RCC 7860 (cell line): Measurements from ENCODE around the gene CNDP2.
"Not testable (repeated sequence)": the region's sequence is repeated elsewhere in the genome, so short reads cannot be mapped to it uniquely, and the experiment has no call there.

Experiments used
- DNase-seq: peaks from one replicate; pipeline ENCODE4 v3.0.0-alpha.2; 2015; ENCODE audit warnings: low spot score
- FAIRE-seq: peaks from 2 replicates; lab custom pipeline; 2012; peaks lifted over from hg19 to GRCh38; lab: Jason Lieb, UNC

Gene CNDP2

GRCh38 chr18:74515620-74516231 lies 19.6 kb downstream of the CNDP2 start:
- DNase-seq (no peak), FAIRE-seq (no peak)

- FAIRE-seq (no peak), DNase-seq (no peak)
Observed at GRCh38 chr18:74516271-74517235, 20.4 kb downstream of the CNDP2 start.

- DNase-seq (no peak), FAIRE-seq (no peak)
Observed at GRCh38 chr18:74517236-74517630, 21.1 kb downstream of the CNDP2 start.

GRCh38 chr18:74518456-74519295 lies 22.5 kb downstream of the CNDP2 start:
- FAIRE-seq (no peak), DNase-seq (no peak)

GRCh38 chr18:74519320-74520095 lies 23.3 kb downstream of the CNDP2 start:
- DNase-seq (no peak), FAIRE-seq (no peak)

- DNase-seq (no peak), FAIRE-seq (no peak)
Observed at GRCh38 chr18:74520096-74520833, 24.1 kb downstream of the CNDP2 start.

- no peak for DNase-seq
- FAIRE-seq, result no peak
Observed at GRCh38 chr18:74521068-74521725, 25.0 kb downstream of the CNDP2 start.

- DNase-seq, result peak; percentile 23
- peak; percentile 75 for FAIRE-seq
Observed at GRCh38 chr18:74522635-74523548, 26.7 kb downstream of the CNDP2 start.

GRCh38 chr18:74524097-74524496 lies 27.9 kb downstream of the CNDP2 start:
- FAIRE-seq (peak; percentile 61), DNase-seq (peak; percentile 33)

GRCh38 chr18:74524915-74525314 lies 28.8 kb downstream of the CNDP2 start:
- not testable (repeated sequence) for FAIRE-seq, DNase-seq

GRCh38 chr18:74525741-74526140 lies 29.6 kb downstream of the CNDP2 start:
- DNase-seq (no peak), FAIRE-seq (no peak)

GRCh38 chr18:74526488-74526887 lies 30.3 kb downstream of the CNDP2 start:
- DNase-seq (no peak), FAIRE-seq (no peak)

GRCh38 chr18:74528478-74528877 lies 32.3 kb downstream of the CNDP2 start:
- no peak for FAIRE-seq
- DNase-seq, result no peak

- DNase-seq, result no peak
- FAIRE-seq, result no peak
Observed at GRCh38 chr18:74528913-74529312, 32.8 kb downstream of the CNDP2 start.

- DNase-seq (no peak), FAIRE-seq (no peak)
Observed at GRCh38 chr18:74529378-74529777, 33.2 kb downstream of the CNDP2 start.

- no peak for FAIRE-seq
- no peak for DNase-seq
Observed at GRCh38 chr18:74529811-74530583, 33.8 kb downstream of the CNDP2 start.

GRCh38 chr18:74530584-74530862 lies 34.4 kb downstream of the CNDP2 start:
- FAIRE-seq, result no peak

GRCh38 chr18:74531043-74531442 lies 34.9 kb downstream of the CNDP2 start:
- DNase-seq (no peak), FAIRE-seq (no peak)

More at GRCh38 chr18:74530584-74530862, 34.4 kb downstream of the CNDP2 start:
- no peak for DNase-seq
